ENCODE data around the gene TPM3.
A peak's percentile ranks its signal among the peaks of the same experiment; 100 is the strongest.

Gene TPM3

DNA sequence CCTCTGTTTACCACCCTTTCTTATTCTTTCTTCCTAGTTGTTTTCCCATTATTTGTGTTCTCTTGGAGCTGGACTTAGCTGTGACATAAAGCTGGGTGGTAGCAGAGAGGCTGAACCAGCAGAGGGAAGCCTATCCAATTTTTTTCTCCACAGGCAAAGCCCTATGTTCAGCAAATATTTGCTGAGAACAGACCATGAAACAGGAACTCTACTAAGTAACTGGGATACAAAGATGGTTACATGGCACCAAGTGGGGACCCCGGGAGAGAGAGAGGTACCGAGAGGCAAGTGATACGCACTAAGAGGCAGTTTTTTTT, 7.6 kb upstream of the TPM3 start:
- DNase-seq, result no peak

GRCh38 chr1:154198756-154199562, 7.1 kb upstream of the TPM3 start:
- DNase-seq, result no peak

DNA sequence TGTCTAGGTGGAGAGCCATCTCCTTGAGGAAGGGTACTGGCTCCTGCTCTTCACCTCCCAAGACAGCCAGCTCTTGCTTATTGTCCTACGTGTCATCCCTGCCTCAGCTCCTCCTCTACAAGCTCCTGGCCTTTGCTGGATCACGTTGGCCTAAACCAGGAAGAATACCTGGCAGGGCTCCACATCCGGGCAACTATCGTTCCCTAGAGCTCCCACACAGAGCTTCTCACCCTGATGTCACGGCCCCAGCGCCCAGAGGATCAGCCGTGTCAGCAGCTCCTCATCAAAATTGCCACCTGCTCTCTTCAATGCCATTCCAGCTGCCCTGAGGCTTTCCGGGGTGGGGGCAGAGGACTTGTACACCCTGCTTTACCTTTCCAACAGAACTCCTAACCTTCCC, 1.9 kb upstream of the TPM3 start:
- no peak for DNase-seq

DNA sequence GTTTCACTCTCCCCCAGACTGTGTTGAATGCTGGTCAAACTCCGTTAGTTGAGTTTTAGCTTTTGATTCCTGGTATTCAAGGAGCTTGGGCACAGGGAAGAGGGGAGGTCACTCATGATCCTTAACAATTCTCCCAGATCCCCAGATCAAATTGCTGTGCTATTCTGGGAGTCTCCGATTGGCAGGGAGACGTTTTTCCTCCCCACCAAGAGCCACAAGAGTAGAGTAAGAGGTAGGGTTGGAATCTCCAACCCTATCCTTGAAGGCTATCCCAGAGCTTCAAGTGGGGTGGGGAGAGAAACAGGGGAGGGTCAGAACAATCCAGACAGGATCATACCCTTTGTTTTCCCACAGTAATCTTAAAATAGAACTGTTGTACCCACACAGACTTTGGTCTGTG, 576 bp upstream of the TPM3 start:
- DNase-seq, result no peak

DNA sequence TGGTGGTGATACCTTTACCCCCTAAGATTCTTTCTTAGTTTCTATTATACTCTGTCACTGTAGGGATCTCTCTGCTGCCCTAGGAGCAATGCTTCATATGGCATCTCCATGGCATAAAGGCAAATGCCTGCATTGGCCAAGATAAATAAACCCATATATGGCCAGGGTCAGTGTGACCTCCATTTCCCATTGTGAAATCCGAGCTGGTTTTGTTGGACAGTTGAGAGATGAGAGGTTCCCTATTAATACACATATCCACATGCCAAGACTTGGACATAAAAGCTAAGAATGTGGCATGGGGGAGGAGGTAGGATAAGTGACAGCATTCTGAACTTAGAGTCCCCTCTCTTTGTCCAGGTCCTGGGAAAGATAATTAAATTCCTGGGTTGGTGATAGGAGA, 1.4 kb downstream of the TPM3 start:
- no peak for DNase-seq

- no peak for DNase-seq
Observed at GRCh38 chr1:154186852-154187501, 4.9 kb downstream of the TPM3 start.

GRCh38 chr1:154186177-154186576, 5.7 kb downstream of the TPM3 start:
- no peak for DNase-seq

- peak; percentile 91 for DNase-seq
Observed at GRCh38 chr1:154183046-154183915, 8.6 kb downstream of the TPM3 start.

DNA sequence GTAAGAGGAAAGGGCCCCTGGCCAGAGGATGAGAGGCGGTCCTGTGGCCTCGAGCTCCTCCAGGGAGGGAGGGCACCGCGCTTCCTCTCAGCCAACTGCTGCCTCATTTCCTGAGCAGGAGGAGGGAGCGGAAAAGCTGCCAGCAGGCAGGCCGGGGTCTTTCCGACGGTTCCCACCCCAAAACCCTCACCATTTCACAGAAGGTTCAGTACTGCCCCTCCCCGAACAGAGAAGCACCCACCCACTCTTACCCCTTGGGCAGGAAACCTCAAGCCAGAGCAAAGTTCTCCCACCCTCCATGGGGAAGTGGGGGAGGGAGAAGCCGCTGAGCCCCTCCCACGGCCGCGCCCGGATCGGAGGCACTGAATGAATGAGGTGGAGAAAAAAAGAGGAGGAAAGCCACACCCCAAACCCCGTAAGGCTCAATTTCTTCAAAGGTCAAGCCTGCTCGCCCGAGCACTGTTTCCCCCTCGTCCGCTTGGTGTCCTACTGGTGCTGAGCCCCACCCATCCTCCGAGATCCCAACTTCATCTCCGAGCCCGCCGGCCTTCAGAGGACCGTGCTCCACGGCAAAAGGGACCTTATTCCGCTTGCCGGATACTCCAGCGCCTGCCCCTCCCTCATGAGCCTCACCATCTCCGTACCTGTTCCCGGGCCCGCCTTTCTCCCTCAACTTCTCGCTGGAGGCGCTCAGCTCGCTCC, 9.4 kb downstream of the TPM3 start:
- no peak for DNase-seq

DNA sequence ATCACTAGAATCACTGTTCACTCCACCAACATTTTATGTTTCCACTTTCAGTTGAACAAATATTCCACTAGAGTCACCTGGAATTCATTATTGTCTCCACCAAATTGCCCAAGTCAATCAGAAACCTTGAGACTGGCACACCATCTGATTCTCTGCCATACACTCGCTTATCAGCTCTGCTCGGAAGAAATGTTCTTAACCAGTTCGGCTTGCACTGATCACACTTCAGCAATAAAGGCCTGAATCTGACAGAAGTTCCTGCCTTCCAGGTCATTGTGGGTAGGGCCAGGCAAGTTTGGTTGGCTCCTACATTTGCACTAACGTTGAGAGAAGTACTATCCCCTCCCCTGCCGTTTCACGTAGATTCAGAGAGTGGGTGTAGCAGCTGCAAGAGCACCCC, 10.0 kb downstream of the TPM3 start:
- no peak for DNase-seq

DNA sequence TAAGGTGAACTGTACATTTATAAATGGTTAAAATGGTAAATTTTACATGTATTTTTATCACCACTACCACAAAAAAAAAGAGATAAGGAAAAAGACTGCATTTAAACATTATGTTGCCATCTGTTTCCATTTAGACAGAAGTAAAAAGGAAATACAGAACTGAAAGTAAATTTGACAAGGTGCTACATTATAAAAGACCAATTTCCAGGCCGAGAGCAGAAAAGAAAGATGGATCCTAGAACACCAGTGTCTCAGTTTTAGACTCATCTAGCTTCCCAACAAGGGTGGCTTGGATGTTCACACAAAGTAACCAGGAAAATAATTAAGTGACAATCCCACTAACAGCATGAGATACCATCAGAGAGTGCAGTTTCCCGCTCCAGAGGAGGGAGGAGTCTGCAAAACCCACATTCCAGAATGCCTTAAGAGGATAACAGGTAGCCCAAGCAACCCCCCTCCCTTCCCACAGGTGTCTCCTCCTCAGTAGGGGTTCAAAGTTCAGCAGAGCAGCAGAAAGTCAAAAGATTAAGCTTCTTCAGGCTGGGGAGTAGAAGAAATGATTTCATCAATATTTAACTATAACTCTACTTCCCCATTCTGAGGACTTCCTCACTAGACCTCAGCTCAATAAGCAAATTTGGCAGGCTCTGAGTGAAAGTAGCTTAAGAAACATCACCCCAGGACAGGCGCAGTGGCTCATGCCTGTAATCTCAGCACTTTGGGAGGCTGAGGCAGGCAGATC, 11.8 kb downstream of the TPM3 start:
- no peak for DNase-seq

DNA sequence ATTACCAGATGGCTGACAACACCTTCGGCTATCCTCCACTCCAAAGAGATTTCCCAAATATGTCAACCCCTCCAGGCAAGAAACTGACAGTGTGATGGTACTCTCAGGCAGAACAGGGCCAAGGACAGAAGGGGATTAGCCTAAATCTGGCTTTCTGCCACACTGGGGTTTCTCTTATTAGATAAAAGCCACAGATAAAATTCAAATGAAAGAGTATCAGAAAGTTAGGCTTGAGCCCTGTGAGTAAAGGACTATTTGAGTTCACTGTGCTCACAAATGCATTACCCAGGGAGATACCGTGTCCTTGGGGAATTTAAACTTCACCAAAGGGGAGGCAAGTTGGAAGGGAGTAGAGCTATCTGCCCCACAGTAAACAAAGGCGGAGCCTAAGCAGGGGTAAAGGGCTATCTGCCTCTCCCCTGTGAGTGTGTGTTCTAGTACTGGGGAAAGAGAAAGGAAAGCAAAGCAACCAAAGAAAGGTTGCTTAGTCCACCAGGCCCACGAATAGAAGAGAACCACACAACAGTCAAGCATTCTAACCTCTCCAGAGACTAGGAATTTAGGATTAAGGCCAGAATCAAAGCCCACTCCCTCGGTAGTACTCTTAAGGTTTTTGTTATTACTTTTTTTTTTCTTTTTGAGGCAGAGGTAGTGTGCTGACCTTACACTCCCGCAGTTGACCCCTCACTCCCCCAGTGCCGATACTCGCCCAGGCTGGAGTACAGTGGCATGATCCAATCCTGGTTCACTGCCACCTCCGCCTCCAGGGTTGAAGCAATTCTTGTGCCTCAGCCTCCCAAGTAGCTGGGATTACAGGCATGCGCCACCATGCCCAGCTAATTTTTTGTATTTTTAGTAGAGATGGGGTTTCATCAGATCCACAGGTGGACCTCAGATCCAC, 12.7 kb downstream of the TPM3 start:
- no peak for DNase-seq

- no peak for DNase-seq
Observed at GRCh38 chr1:154178013-154178412, 13.9 kb downstream of the TPM3 start.

DNA sequence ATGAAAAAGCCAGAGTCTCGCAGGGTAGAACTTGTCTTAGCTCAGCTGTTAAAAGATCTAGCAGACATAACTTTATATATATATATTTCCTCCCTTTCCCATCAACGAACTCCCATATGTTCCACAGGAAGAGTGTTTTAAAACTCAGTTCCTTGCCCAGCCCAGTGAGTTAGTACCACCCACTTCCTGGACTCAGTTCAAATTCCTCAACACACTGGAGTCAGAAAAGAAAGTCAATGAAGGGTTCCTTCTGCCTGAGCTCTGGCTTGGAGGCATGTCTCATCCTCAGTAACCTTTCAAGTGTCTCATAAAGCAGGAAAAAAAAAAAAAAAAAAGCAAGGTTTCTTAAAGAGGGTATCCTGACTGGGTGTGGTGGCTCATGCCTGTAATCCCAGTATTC, 15.6 kb downstream of the TPM3 start:
- DNase-seq, result no peak

DNA sequence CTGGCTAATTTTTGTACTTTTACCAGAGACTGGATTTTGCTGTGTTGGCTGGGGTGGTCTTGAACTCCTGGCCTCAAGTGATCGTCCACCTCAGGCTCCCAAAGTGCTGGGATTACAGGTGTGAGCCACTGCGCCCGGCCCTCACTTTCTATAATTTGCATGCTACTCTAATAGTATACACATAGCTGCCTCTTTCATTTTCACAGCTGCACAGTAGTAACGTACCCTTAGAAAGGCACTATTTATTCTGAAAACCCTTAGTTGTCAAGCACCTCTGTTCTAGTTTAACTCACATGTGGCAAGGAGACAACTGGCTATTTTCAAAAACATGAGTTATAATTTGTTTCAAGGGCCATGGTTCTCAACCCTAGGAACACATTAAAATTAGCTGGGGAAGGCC, 17.2 kb downstream of the TPM3 start:
- no peak for DNase-seq

- DNase-seq, result no peak
Observed at GRCh38 chr1:154171880-154172279, 20.0 kb downstream of the TPM3 start.

DNA sequence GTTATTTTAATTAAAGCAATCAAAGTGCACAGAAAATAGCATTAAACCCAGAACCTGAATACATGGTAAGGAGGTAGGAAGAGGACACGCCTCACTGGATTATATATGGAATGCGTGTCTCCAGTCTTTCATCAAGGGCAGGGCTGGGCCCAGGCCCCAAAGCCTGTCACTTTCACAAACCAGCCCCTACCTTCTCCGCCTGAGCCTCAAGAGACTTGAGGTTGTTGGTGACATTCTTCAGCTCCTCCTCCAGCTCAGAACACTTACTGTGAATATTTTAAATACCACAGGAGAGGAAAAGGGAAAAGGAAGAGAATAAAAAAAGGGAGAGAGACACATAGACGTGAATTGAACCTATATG, 20.7 kb downstream of the TPM3 start:
- DNase-seq, result no peak

- DNase-seq, result no peak
Observed at GRCh38 chr1:154170547-154171222, 21.2 kb downstream of the TPM3 start.

DNA sequence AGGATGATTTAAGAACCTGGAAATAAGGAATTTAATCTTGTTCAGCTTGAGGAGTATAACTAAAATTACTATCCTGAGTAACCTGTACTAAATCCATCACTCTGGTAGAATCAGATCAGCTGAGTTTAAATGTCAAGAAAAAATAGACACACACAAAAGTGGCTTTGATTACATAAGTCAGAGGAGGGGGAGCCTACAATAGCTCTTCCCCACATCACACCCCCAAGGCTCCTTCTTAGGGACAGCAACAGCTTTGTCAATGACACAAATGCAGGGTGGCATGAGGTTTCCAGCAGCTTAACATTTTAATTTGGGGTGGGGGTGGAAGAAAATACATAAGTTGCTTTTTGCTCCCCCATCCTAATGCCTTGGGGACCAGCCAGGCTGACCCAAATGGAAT, 24.4 kb downstream of the TPM3 start:
- no peak for DNase-seq

- no peak for DNase-seq
Observed at GRCh38 chr1:154166207-154166606, 25.7 kb downstream of the TPM3 start.

- DNase-seq, result no peak
Observed at GRCh38 chr1:154159554-154159953, 32.3 kb downstream of the TPM3 start.

All from T1000 (cell line).